ENCODE data around the gene KCTD2.
"Not testable (repeated sequence)": the region's sequence is repeated elsewhere in the genome, so short reads cannot be mapped to it uniquely, and the experiment has no call there.

KCTD2 gene

DNA sequence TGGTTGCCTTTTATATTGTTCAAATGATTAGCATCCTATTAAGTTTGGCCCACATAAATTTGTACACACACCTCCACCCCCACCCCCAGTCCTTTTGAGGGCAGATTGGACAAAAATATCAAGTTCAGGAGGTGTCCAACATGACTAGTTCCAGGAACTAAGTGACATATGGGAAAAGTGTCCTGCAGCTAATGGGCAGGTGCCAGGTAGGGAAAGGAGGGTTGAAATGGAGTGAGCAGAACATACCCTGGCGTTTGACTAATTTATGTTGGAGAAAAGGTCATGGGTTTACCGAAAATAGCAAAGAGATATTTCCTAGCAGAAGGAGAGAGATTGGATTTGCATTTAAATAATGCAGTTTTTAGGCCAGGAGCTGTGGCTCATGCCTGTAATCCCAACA, 4.9 kb downstream of the KCTD2 start:
- FAIRE-seq = no peak

DNA sequence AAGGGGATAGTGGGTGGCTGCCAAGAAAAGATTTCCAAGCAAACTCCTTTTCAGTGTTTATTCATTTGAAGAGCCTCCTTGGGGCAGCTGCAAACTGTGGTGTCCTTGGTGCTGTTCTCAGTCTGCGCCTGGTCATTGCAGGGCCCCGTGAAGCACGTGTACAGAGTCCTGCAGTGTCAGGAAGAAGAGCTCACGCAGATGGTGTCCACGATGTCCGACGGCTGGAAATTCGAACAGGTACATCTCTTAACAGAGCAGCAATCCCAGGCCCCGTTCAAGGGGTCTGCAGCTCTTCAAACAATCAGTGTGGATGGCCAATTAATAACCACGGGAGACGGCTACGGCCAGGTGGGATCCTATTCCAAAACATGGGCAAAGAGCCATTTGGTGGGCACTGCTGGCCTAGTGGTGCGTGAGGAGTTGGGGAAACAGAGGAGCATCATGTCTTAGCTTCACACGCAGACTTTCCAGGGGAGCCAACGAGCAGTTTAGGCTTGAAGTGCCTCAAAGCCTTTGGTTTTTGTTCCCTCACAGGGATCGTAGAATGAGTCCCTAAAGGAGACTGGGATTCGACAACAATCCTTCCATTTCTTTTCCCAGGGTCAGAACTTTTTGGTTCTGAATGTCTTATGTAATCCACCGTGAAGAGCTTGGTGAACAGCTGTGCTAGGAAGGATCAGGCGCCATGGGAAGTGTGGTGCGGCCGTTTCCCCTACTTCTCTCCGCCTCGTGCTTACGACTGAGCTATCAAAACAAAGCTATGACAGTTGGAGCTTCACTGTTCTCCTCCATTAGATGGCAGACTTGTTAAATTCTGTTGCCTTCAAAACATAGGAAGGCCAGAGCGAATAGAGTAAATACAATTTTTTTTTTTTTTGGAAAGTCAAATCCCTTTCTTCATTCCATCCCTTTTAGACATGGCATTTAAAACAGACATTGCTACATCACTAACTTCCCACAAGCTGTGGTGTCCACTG, 12.6 kb downstream of the KCTD2 start:
- peak; percentile 95 for FAIRE-seq

DNA sequence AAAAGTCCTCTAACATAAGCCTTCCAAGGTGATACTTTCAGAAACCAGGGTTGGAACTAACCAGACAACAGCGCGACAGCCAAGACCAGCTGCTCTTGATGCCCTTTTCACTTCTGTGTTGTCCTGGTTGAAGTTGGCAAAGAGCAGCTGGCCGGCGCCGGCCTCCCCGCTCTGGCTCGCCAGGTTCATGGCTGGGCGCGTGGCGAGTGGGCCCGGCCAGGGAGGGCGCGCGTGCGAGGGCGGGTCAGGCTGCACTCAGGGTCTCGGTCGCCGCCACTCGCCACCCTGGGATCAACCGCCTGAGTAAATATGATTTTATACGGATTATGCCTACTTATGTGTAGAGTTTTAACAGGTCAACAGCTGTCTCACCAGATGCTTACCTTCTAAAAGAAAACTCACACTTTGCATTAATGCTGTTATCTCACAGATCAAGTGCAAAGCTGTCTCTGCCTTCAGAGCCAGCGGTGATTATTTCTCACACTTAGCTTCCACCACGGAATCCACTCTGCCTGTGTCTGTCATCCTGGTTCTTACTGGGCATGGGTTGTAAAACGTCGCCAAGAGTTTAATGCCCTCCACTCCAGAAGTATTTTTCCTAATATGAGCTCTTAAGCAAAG, 13.5 kb downstream of the KCTD2 start:
- FAIRE-seq = no peak

DNA sequence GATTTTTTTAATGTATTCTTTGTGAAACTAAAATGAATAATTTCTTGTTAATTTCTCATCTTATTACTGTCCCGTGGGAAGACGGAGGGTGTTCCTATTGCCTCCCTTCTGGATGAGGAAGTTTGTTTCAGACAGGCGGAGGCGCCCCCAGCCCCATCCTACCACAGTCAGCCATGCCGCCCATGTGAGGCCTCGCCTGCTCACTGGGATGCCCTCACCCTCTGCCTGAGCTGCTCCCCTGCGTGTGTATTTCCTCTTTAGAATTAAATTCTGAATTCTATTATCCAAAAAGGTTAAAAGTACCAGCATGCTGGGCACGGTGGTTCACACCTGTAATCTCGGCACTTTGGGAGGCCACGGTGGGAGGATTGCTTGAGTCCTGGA, 14.0 kb downstream of the KCTD2 start:
- FAIRE-seq = no peak

DNA sequence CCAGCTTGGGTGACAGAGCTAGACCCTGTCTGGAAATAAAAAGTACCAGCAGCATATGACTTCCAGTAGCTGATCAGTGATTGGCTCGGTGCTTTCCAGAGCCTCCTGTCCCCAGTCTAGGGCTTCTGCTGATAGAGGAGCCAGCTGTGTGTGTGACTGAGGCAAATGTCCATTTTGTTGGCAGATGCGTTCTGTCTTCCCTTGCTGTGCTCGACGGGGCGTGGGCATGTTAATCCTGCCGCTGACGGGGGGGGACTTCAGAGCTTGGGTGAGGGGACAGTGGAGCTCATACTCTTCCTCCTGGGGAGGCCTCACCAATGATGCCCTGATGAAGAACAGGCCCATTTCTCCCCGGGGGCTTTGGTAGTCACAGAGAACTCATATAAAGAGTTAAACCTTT, 14.6 kb downstream of the KCTD2 start:
- FAIRE-seq = no peak

DNA sequence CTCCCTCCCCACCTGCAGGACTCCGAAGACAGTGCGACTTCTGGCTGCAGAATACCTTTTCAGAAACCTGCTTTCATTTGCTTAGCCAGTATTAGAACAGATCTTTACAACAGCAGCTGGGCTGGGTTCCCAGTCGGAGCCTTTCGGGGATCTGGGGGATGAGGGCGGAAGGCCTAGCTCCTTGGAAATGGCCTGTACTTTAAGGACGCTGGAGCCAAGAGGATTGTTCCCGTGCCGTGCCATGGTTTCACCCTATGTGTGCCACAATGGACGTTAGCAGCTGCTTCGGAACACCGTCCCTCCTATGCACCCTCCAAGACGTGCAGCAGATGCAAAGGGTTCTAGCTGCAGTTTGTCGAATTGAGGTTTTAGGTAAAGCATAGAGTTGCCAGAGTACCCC, 16.2 kb downstream of the KCTD2 start:
- FAIRE-seq = no peak

DNA sequence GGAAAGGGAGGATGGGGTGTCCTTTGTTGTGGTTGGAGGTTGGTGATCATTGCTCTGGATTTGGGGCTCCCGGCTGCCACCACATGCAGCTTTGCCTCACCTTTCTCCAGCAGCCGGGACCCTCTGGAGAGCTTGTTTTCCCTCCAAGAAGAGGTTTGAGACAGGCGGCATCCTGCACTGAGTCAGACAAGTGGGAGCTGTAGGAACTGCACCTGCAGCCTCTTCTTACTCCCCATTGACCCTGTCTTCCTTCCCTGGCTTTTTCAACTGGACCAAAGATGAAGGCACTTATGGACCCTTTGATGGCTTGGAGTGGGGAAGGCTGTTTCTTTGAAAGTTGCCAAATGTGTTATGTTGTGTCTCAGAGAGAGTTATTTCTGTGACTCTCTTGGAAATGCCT, 16.6 kb downstream of the KCTD2 start:
- FAIRE-seq = no peak

DNA sequence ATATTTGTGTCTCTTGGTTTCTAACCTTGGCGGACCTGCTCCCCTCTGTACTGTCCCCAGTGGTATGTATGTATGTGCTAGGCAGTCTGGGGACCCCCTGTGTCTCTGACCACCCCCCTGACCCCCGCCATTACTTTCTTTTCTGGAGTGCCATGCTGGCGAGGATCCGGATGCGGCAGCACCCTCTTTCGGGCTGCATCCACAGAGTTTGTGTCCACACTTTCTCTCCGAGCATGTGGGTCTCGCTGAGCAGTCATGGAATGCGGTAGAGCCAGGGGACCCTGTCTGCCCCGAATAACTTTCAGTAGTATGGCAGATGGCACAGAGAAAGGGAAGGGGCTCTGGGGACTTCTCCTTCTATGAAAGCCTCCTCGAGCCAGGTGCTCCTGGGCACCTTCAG, 17.0 kb downstream of the KCTD2 start:
- no peak for FAIRE-seq

DNA sequence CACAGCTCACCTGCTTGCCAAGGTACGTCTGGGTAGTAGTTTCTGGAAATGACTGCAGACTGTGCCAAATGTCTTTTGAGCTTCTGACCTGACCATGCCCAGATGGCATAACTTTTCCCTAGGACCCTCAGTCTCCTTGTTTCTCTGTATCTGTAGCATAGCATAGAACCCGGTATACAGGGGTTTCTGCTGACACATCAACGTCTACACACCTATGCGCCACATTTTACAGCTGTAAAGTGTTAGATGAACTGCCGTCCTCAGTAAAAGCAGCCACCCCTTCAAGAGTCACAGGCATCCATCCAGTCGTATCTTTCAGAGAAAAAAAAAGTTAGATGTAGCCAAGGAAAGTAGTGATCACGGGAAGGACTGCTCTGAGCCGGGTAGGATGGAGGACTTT, 17.4 kb downstream of the KCTD2 start:
- FAIRE-seq = no peak

DNA sequence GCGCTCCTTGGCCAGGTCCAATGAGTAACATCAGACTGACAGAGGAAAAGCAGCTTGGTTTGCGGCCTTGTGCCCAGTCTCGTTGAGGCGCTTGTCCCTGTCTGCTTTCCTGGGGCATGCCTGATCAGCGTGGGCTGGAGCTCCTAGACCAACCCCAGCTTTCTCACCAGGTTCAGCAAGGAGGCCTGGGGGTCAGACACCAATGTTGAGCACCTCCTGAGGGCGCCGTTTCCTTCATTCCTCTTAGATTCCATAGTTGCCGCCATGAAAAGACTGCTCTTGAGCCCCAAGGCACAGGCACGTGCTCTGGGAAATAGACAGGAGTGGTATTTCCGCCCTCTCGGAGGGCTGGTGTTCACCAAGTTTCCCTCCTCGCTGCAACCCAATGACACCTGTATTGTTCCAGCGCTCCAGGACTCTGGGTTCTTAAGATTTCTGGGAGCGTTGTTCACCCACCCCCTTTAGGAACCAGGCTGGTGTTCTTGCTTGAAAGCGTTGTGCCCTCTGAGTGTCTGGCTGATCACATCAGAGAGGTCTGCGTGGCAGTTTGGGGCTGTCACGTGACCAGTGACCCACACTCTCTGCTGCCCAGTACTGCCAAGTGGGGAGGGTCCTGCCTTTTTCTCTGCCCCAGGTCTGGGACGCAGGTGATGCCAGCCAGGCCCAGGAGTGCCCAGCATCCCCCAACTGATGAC, 18.0 kb downstream of the KCTD2 start:
- FAIRE-seq = no peak

DNA sequence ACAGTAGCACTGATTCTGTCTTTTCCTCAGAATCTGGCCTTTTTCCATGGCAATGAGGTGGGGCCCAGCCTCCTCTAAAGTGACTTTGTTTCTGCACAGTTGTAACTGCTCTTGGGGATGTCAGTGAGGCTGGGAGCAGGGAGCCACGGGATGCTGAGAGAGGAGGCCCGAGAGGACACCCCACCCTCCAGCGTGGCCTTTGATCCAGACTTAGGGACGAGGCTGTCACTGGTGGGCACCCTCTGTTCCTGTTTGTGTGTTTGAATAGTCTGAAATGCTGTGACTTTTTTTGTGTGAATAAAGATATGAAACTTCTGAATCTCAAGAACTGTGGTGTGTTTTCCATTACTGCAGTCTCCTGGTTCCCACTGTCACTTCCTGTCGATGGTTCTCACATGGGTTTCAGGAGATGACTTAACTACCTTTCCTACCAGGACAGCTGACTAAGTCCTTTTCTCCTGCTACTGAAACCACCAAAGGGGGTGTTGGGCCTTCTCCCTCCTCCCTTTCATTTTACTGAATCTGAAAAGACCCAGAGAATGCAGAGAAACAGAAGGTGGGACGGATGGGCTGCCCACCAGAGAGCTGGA, 18.6 kb downstream of the KCTD2 start:
- no peak for FAIRE-seq

DNA sequence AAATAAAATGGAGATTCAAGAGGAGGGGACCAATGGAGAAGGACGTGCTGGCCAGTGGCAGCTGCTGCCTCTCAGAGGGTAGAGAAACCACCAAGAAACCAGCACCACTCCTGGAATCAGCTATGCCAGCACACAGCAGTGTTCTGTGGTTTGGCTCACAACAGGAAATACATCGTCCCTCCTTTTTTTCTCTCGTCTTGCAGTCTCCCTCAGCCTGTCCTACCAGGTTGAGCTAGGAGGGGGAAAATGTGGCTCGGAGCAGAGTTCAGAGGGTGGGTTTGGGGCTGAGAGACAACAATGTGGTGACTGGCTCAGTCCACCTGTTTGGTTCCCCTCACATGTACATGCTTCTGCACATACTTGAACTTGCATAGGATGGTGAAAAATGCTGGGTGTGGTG, 20.8 kb downstream of the KCTD2 start:
- FAIRE-seq = no peak

DNA sequence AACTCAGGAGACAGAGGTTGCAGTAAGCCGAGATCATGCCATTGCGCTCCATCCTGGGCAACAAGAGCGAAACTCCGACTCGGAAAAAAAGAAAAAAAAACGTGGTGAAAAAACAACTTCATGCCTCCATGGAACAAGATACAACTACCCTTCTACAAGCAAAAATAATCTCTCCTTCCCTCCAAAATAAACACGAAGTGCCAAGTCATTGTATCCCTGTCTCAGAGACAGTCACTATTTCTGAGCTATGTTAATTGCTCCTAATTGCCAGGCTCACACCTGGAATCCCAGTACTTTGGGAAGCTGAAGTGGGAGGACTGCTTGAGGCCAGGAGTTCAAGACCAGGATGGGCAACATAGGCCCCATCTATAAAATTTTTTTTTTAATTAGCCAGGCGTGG, 21.7 kb downstream of the KCTD2 start:
- no peak for FAIRE-seq

DNA sequence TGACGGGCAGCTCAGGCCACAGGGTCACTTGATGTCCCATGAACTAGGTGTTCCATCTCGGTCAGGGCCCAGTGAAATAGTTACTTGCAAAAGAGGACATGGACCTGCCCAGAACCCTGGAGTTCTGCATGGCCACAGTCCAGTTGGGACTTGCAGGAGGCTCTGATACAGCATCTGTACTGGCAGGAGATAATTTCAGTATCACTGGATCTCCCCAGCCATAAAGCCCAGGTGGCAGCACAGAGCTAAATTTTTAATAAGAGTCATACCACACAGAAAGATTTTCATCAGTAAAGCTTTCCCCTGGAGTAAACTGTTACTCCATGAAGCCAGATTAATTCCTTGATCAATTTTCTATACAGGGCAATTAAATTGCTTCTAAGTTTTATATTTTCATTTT, 22.8 kb downstream of the KCTD2 start:
- FAIRE-seq = no peak

DNA sequence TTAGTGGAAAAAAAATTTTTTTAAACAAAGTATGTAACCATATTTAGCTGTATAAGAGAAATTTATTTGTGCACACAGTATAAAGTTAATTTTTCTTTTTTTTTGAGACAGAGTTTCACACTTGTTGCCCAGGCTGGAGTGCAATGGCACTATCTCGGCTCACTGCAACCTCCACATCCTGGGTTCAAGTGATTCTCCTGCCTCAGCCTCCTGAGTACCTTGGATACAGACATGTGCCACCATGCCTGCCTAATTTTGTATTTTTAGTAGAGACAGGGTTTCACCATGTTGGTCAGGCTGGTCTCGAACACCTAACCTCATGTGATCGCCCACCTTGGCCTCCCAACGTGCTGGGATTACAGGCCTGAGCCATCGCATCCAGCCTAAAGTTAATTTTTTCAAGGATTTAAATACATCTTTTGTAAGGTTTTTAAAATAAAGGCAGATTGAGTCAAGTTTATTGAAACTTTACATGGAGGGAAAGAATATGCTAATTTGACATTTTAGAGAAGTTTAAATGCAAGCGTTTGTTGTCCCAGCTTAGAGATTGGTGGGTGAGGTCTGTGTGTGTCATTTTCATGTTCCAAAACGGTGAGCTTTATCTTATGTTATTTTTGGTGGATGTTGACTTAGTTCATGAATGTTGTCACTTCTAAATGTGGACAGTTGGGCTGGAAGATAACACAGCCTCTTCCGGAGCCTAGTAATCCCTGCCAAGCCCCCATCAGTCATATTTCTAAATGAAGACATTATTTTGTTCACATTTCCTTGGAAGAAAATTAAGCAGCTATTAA, 24.6 kb downstream of the KCTD2 start:
- not testable (repeated sequence) for FAIRE-seq

DNA sequence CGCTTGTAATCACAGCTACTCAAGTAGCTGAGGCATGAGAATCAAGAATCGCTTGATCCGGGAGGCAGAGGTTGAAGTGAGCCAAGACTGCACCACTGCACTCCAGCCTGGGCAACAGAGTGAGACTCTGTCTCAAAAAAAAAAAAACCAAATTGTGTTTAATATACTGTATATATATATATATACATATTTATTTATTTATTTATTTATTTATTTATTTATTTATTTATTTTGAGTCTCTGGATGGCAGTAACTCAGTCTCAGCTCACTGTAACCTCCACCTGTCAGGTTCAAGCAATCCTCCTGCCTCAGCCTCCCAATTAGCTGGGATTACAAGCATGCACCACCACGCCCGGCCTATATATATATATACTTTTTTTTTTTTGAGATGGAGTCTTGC, 25.9 kb downstream of the KCTD2 start:
- FAIRE-seq = not testable (repeated sequence)

DNA sequence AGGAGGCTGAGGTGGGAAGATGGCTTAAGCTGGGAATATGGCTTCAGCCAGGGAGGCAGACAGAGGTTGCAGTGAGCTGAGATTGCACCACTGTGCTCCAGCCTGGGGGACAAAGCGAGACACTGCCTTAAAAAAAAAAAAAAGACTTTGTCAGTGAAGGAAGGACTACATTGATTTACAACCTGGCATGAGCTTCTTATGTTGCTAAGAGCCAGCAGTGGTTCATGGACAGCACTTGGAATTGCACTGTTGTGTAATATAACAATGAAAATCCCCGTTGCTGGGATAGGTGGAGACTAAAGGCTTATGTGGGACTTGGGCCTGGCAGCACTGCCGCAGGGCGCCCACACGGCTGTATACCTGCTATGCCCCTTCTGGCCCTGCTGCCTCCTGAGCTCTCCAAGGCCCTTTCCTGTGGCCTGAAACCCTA, 26.6 kb downstream of the KCTD2 start:
- no peak for FAIRE-seq

DNA sequence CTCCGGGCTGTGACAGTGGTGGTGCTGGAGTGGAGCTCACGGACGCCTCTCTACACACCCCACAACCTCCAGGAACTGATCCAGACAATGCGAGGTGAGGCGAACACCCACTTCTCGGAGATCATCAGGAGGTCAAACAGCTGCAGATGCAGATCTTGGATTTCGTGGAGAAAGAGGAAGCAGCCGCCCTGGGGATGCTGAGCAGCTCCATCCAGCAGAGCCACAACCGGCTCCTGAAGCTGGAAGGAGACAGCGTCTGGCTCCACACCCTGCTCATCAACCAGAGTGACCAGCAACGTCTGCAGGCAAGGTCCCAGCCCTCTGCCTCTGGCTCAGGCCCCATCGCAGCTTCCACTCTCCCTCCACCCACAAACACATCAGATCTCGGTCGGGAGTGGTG, 27.5 kb downstream of the KCTD2 start:
- FAIRE-seq = no peak

DNA sequence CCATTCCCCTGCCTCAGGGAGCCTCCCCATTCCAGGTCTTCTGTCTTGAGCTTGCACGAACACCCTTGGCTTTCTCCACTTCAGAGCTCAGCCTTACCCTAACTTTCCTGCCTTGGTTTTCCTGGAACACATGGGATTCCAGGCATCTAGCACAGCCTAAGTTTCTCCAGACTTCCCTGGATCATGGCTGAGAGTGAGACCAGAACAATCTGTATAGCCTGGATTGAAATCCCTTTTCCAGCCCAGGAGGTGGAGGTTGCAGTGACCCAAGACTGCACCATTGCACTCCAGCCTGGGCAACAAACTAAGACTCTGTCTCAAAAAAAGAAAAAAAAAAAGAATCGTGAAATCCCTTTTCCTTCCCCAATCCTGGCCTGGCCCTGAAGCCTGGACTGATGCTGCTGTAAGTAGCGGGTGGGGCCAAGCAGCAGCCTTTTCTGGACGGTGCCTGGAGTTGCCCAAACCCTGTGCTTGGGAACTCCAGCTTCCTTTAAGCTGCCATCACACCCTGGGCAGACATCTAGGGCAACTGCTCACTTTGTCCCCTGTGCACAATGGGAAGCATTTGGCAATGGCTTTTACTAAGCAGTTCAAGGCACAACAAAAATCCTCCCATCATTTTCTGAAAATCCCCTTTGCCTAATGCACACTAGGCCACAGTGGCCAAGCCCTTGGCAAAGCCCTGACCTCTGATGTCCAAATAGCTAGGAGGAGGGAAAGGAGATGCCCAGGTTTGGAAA, 28.7 kb downstream of the KCTD2 start:
- no peak for FAIRE-seq

DNA sequence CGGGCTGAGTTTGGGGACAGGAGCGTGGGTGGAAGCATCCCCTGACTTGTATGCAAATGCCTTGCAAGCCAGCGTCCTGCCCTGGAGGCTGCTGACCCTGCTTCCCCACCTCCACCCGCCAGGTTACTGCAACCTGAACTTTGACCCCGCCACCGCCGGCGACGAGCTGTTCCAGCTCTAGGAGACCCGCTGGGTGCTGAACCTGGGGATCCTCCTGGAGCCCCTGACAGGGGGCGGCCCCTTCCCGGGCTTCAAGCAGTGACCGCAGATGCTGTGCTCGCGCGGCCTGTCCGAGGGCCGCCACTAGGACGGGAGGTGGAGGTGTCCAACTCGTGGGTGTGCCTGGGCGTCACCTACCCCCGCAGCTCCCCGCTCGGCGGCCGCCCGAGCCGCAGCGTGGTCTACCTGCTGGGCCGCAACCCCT, 30.1 kb downstream of the KCTD2 start:
- no peak for FAIRE-seq

DNA sequence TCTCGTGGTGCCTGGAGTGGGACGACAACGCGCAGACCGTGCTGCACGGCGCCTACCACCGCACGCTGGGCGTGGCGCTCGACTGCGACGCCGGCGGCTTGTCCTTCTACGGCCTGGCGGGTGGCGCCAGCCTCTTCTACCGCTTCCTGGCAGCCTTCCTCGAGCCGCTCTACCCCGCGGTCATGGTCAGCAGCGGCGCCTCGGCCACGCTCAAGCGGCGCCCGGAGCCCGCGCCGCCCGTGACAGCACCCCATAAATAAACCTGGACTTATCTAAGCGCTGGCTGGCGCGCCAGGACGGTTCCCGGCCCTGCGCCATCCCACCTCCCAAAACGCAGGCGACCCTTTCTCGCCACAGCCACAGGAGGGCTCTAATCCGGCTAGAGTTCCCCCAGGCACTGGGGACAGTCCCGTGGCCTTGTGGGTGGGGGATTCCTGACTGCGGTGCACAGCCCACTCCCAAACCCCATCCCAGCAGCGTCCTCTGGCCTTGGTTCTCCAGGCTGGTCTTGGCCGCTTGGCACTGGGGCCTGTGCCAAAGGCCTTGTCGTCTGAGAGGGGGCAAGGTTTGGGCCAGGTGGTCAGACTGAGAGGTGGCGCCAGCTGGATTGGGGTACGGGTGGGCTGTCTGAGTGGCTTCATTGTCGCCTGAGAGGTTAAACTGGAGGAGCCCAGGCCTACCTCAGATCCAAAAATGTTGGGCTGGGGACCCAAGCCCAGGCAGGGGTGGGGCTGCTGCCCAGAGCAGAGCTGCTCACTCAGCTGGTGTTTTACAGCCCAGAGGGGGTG, 30.7 kb downstream of the KCTD2 start:
- FAIRE-seq = no peak

All from G401.6 (cell line).